Stimulated activated CD4-positive, alpha-beta T cell treated with anti-CD3 and anti-CD28 coated beads, Interleukin-1b, Interleukin-23, amount 100 ng/mL, for 1 hour (primary cell): Measurements from ENCODE around the gene OR10A3.
"Not testable (repeated sequence)": the region's sequence is repeated elsewhere in the genome, so short reads cannot be mapped to it uniquely, and the experiment has no call there.

Experiments used
- DNase-seq, 2 donors: peaks; one replicate each; pipeline ENCODE4 v3.0.0-alpha.2; 2020; ENCODE audit warnings: low read depth in 2 of 2

The OR10A3 gene

DNA sequence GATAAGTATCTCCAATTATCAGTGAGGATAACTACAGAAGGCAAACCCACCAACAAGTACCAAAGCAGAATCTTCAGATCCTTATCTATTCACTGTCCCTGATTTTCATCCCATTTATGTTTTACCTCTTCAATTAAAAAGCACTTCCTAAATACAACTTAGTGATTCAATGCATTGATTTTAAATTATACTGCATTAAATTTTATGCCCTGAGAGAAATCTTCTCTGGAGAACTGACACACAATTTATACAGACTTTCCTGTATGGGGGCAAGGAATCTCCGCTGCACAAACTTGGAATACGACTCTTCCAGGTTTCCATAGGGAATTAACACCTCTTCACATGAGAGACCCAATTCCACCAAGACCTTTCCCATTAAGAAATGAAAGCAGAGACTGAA lies at the start of gene OR10A3:
OR10A3 (minus strand) TSS at position 101 of the 400 bp plus-strand sequence. CDS start 2,188 bp downstream, outside the sequence.
- no peak for DNase-seq

GRCh38 chr11:7987560-7987883 lies 46.0 kb upstream of the OR10A3 start:
- DNase-seq: not testable (repeated sequence)

DNA sequence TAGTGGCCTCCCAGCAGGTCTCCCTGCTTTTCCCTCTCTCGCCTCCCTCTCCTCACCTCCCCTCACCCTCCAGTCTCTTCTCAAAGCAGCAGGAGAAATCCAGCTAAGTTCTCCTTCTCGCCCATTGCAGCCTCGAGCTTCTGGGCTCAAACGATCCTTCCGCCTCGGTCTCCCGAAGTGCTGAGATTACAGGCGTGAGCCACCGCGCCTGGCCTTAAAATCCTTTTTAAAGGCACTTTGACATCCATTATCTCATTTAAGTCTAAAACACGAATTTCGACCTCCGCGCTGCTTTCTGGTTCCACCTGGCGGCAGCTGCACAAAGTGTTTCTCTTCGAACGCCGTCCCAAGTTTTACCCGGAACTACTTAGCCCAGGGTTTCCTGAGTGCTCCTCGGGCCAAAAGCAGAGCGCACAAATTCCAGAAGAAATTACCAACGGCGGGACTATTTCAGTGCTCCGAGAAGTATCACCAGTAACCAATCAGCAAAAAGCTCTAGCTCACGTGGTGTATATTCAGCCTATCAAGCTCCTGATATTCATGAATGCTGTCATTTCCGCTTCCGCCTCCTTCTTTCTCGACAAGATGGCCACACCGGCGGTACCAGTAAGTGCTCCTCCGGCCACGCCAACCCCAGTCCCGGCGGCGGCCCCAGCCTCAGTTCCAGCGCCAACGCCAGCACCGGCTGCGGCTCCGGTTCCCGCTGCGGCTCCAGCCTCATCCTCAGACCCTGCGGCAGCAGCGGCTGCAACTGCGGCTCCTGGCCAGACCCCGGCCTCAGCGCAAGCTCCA lies 45.5 kb upstream of the OR10A3 start, which contains the start of gene EIF3F:
EIF3F (plus strand) TSS at position 570 of the 792 bp plus-strand sequence; CDS start at position 586, 16 bp downstream.
- peak; percentile 66 to 74 for DNase-seq

- no peak for DNase-seq
Measured at GRCh38 chr11:7983832-7984590, 42.5 kb upstream of the OR10A3 start.

DNA sequence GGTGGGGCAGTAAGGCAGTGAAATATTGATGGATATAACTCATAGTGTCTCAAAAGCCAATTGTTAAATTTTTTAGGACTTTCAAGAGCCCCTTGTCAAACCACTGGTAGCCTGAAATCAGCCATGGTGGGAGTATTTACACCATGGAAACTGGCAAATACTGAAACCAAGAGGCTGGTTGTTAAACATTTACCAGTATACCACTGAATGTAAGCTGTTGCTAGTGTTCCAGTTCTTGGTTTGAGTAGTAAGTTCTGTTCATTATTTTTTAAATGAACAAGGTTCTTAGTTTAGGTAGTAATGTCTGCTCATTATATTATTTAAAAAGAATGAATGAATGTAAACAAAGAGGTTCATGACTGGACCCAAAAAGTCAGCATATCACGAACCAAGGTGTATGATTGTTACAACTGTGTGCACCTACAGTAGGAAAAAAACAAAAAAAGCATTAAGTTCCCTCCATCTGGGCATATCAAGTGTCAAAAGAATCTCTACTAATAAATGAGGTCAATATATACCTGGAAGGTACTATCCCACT lies 41.1 kb upstream of the OR10A3 start:
- no peak for DNase-seq

- no peak for DNase-seq
Measured at GRCh38 chr11:7981619-7982157, 40.2 kb upstream of the OR10A3 start.

GRCh38 chr11:7977232-7977917 lies 35.9 kb upstream of the OR10A3 start:
- DNase-seq: no peak

DNA sequence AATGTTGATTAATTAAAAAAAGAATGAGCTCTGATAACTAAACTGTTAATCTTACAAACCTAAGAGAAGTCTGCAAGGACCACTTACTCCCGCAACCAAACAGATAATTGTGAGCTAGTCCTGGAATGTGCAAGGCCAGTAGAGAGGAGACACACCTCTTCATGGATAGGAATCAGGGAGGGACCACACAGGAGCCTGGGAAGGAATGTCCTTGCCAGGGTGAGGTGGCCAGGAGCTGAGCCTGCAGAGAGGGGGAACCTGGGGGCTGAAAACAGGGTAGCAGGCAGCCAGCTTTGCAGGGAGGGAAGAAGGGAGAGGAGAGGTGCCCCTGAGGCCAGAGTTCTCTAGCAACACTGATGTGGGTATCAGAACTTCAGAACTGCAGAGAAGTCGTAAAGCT lies 33.2 kb upstream of the OR10A3 start:
- no peak for DNase-seq

GRCh38 chr11:7973011-7973410 lies 31.5 kb upstream of the OR10A3 start:
- no peak for DNase-seq

- DNase-seq: no peak
Measured at GRCh38 chr11:7971846-7972245, 30.3 kb upstream of the OR10A3 start.

- no peak for DNase-seq
Measured at GRCh38 chr11:7969756-7970646, 28.5 kb upstream of the OR10A3 start.

DNA sequence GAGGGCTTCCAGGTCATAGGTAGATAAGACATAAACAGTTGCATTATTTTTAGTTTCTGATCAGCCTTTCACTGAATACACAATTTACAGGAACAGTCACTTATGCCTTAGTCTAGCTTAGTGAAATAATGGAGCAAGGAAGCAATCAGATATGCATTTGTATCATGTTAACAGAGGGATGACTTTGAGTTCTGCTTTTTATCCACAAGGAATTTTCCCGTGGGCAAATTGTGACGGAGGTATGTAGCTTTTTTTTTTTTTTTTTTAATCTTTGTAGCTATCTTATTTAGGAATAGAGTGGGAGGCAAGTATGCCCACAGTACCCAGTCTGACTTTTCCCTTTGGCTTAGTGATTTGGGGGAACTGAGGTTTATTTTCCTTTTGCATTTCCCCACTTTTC lies 27.2 kb upstream of the OR10A3 start:
- DNase-seq: no peak

DNA sequence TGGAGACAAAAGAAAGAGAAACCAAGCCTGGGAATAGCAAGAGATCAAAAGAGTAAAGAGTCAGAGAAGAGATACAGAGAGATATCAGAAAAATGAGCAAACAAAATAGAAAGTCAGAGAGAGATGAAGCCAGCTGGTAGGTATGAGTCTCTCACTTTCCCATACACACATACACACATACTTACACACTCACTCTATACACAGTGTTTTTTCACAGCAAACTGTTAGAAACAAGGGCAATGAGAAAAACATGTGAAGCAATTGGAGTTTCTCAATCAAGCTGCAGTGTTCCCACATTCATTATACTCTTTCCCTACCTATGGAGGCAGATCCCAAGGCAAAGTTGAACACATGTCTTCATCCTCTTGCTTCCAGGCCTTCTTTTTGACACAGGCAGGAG lies 26.3 kb upstream of the OR10A3 start:
- no peak for DNase-seq

DNA sequence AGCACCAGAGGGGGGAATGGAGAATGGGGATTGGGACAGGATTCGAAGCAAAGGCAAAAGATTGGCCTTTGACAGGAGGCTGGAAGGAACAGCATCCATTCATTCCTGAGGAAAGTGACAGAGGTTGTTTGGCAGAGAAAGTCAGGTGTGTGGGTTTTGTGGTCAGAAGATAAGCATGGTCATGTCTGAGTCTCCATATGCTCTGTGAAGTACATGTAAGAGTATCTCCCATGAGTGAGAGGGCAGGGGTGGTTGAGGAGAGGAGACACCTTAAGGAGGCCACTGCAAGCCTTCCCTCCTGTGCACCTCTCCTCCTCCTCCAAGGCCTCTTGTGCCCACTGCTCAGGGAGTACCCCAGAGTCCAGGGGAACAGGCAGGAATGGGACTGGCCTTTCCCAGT lies 25.6 kb upstream of the OR10A3 start:
- DNase-seq: no peak

GRCh38 chr11:7965386-7965785 lies 23.9 kb upstream of the OR10A3 start, which contains the start of gene NLRP10:
Gene NLRP10, minus strand, starts transcription at chr11:7965447. Its CDS starts 1,952 bp downstream, at chr11:7963495.
- DNase-seq: no peak

DNA sequence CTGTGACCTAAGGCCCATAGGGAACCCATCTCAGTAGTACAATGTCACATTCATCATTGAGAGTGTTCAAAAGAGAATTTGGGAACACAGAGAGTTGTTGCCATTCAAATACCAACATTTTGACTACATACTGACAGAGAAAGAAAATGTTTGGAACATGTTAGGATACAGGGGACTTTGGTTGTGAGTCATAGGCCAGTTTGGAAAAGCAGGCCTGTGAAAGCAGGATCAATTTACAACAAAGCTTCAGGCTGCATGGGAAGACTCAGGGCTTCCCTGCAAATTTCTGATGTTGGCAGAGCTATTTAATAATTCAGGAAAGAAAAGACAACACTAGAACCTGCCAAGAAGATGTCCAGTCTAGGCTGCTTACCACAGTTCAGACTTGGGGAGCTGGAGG lies 23.4 kb upstream of the OR10A3 start:
- DNase-seq: no peak

GRCh38 chr11:7964261-7964660 lies 22.8 kb upstream of the OR10A3 start:
- DNase-seq: no peak

DNA sequence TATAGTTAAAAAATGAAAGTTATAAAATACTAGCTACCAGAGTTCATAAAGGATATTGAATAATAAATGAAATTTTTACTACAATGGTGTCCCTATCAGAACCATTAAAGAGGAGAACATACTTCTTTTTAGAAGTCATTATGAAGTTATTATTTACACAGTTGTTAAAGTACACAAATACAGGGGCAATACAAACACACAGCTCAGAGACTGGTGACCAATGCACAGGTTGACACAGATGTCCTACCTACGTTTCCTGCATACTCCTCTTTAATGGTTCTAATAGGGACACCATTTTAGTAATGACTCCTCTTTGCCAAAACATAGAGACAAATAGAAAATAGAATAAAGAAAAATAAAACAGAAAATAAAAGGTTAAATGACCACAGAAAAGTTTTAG lies 13.7 kb upstream of the OR10A3 start:
- no peak for DNase-seq

- DNase-seq: no peak
Measured at GRCh38 chr11:7949934-7950333, 8.4 kb upstream of the OR10A3 start.

DNA sequence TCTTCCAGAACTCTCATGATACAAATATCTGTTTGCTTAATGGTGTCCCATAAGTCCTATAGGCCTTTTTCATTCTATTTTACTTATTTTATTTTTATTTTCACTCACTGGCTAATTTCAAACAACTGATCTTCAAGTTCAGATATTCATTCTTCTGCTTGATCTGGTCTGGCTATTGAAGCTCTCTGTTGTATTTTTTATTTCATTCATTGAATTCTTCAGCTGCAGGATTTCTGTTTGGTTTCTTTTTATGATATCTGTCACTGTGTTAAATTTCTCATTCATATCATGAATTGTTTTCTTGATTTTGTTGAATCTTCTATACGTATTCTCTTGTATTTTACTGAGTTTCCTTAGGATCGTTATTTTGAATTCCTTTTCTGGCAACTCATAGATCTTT lies 2.6 kb upstream of the OR10A3 start:
- DNase-seq: no peak

DNA sequence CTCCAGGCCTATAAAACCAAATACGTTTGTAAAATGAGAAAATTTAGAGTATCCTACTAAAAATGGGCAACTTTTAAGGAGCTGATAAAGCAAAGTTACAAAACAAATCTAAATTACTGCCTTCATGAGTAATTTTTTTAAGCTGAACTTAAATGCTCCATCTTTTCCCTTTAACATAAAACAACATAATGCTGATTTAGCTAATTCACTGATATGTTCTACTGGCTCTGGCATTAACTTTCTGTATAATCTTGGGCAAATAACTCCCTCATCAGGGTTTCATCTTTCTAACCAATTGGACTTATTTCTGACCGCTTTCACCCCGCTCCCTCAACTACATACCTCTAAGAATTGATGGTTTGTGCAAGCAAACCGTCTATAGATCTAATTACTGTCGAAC lies 362 bp downstream of the OR10A3 start:
- no peak for DNase-seq
